Dedifferentiated amniotic fluid mesenchymal stem cell (primary cell): ENCODE results near the gene MMS22L.
A peak's percentile ranks its signal among the peaks of the same experiment; 100 is the strongest.
"Not testable (repeated sequence)": the region's sequence is repeated elsewhere in the genome, so short reads cannot be mapped to it uniquely, and the experiment has no call there.

Source experiments
- DNase-seq: peaks from one replicate; pipeline ENCODE4 v3.0.0-alpha.2; 2016; ENCODE audit errors: extremely low spot score

MMS22L gene

GRCh38 chr6:97246842-97247241 lies 36.2 kb downstream of the MMS22L start:
- DNase-seq = no peak

GRCh38 chr6:97240222-97240621 lies 42.8 kb downstream of the MMS22L start:
- DNase-seq = no peak

GRCh38 chr6:97231911-97232310 lies 51.1 kb downstream of the MMS22L start:
- DNase-seq = no peak

DNA sequence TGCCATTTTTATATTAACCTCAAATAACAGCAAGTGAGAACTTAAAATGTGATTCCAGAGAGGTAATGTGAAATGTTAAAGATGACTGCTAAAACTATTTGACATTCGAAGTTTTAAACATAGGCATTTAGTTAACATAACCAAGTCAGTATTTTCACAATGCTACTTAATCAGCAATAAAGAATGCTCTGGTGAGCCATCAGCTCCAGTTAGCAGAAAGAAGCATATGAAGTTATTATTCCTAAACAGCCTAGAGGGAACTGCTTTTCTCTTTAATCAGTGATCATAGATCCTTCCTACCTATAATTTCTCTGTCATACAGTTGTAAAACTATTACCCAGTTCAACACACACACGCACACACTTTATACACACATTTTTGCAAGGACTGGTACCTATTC lies 60.1 kb downstream of the MMS22L start:
- DNase-seq = no peak

GRCh38 chr6:97218912-97219311 lies 64.1 kb downstream of the MMS22L start:
- no peak for DNase-seq

- DNase-seq = peak; percentile 69
These were observed 67.8 kb downstream of the MMS22L start for GRCh38 chr6:97215157-97215769.

GRCh38 chr6:97214671-97215070 lies 68.3 kb downstream of the MMS22L start:
- no peak for DNase-seq

- no peak for DNase-seq
These were observed 75.6 kb downstream of the MMS22L start for GRCh38 chr6:97207383-97207782.

DNA sequence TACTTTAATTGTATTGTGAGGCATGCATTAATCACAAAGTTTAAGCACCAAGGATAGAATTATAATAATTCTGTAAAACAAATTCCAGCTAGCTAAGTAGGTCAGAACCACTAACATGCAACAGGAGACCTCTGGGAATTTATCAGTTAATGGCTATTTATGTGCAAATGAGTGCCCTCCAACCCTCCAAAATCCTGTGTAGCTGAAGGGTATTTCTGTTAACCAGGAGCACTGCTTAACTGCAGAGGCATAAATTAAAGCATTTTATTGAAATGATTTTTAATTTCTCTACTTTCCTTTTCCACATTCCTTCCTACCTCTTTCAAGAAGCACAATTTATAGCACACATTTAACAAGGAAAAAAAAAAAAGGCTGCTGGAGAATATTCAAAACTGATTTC lies 77.0 kb downstream of the MMS22L start:
- DNase-seq = no peak

- no peak for DNase-seq
These were observed 79.7 kb downstream of the MMS22L start for GRCh38 chr6:97203343-97203742.

- DNase-seq = no peak
These were observed 84.9 kb downstream of the MMS22L start for GRCh38 chr6:97198046-97198565.

DNA sequence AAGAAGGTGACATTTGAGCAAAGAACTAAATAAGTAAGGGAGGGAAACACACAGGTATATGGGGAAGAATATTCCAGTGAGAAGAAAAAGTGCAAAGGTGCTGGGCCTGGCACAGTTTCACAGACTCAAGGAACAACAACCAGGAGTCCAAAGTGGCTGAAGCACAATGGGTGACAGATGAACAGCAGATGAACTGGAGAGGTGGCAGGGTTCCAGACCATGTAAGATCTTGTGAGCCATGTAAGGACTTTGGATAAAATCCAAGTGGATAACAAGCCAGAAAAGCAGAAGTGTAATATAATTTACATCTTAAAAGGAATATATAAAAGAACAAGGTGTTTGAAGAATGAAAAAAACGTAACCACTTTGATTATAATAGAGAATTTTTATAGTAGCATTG lies 87.9 kb downstream of the MMS22L start:
- no peak for DNase-seq

DNA sequence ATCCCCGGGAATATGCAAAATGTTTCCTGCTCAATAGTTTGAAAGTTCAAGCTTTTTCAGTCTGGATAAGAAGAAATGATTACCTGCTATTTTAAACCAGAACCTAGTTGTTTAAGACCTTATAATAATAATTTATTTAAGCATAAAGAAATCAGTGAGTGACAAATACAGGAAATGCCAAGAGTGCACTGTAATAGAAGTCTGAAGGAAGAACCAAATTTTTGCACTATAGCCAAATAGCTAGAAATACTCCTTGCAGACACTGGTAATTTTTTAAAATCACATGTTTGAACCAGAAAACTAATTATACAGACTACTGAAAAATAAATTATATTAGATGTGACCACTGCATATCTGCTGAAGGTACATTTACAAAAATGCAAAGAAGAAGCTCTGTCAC lies 93.2 kb downstream of the MMS22L start:
- DNase-seq = peak; percentile 52

DNA sequence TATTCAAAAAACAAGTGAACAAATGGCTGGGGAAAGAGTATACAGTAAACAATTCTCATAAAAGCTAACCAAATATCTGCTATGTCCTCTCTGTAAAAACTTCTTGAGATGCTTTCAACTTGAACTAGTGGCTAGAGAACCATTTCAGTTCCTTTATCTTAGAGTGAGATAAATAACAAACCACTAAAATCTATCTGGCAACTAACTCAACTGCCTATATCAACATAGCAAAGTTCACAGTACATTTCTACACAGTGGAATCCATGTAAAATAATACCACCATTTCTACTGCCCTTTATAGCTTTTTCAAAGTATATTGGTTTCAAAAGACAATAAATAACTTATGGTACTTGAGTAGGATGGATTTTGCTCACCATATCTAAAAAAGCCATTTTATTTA lies 95.1 kb downstream of the MMS22L start:
- DNase-seq = no peak

- peak; percentile 42 for DNase-seq
These were observed 96.5 kb downstream of the MMS22L start for GRCh38 chr6:97186416-97186999.

GRCh38 chr6:97177905-97178304 lies 105.1 kb downstream of the MMS22L start:
- no peak for DNase-seq

- DNase-seq = no peak
These were observed 106.5 kb downstream of the MMS22L start for GRCh38 chr6:97176468-97176867.

DNA sequence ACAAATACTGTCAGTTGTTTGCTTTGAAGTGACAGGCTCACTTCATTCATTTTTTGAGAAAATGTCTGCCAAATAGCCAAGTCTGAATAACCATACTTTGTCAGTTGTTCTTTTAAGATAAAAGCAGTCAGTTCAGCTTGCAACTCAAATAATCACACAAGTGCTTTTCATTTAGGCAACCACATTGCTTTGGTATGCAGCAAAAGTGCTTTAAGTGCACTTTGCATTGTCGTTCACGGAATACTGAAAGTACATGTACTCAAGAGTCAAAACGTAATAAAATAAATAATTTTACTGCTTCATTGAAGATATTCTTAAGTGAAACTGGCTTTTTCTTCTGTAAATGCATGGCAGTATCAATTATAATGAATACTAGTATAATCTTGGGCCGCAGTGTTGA lies 107.2 kb downstream of the MMS22L start:
- no peak for DNase-seq

DNA sequence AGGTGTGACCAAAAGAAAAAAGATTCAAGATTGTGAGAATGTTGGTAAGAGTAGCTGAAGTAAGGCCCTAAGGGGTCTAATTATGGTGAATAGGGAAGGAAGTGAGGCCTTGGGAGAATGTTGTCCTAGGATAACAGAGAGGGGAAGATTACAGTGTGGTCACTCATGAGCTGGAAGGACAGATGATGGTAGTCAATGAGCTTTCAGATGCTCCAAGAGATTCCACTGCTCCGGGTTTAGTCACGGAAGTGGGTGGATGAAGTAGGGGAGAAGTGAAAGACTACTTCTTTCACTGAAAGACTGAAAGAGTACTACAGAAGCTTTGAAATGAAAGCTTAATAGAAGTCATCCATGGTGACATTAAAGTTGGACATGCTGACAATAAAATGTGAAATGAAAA lies 108.5 kb downstream of the MMS22L start:
- no peak for DNase-seq

GRCh38 chr6:97160280-97160679 lies 122.7 kb downstream of the MMS22L start:
- DNase-seq = no peak

- not testable (repeated sequence) for DNase-seq
These were observed 127.6 kb downstream of the MMS22L start for GRCh38 chr6:97155447-97155846.

DNA sequence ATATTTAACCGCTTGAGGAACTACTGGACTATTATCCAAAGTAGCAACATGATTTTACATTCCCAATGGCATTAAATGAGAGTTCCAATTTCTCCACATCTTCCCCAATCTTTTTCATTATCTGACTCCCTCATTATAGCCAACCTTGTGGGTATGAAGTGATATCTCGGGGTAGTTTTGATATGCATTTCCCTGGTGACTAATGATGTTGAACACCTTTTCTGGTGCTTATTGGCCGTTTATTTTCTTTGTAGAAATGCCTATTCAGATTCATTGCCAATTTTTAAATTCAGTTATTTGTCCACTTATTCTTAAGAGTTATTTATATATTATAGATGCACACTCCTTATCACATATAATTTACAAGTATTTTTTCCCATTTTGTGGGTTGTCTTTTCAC lies 129.0 kb downstream of the MMS22L start:
- no peak for DNase-seq

DNA sequence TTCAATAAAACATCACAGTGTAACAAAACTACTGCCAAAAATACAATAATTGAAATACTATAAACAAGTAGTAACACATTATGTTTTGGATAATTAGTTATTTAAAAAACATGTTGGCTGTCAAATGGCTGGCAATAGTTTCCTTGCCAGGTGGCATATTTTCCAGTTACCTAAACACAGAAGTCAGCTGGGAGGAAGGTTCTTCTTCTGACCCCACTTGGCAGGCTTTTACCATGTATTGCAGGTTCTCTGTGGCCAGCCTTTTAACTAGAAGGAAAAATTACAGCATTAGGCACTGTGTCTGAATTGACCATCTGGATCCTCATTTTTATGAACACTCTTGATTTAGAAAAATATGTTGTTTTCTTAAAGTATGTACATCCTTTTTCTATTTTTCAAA lies 131.4 kb downstream of the MMS22L start:
- no peak for DNase-seq

GRCh38 chr6:97150932-97151331 lies 132.1 kb downstream of the MMS22L start:
- no peak for DNase-seq
